Osteoblast (primary cell): ENCODE measurements around the gene PLEKHA6. TPM values are rescaled to one million over a fixed set of nuclear protein-coding genes. Genes with fewer than 3 reads are reported as not detected.
"Not testable (repeated sequence)": the region's sequence is repeated elsewhere in the genome, so short reads cannot be mapped to it uniquely, and the experiment has no call there.

ENCODE experiments used
- DNase-seq: peaks from one replicate; pipeline ENCODE4 v3.0.0; 2011; ENCODE audit warnings: low spot score, mixed read lengths; ENCODE audit not compliant: insufficient read length; ENCODE audit errors: missing footprints
- H2AFZ ChIP-seq: 2 replicates; pipeline ENCODE4 v1.6.0; 2011; ENCODE audit warnings: mild to moderate bottlenecking, low read length
- H3K27ac ChIP-seq: 2 replicates; pipeline ENCODE4 v1.5.1; 2011; ENCODE audit warnings: mild to moderate bottlenecking, low read depth, low read length, moderate library complexity
- H3K27me3 ChIP-seq: 2 replicates; pipeline ENCODE4 v1.6.0; 2012; ENCODE audit warnings: mild to moderate bottlenecking, control low read depth, inconsistent platforms, low read length, moderate library complexity; ENCODE audit not compliant: insufficient read depth
- H3K36me3 ChIP-seq: 2 replicates; pipeline ENCODE4 v1.5.1; 2011; ENCODE audit warnings: mild to moderate bottlenecking, low read length, control low read depth, moderate library complexity; ENCODE audit not compliant: insufficient read depth
- H3K4me1 ChIP-seq: 2 replicates; pipeline ENCODE4 v1.5.1; 2011; ENCODE audit warnings: mild to moderate bottlenecking, low read length, control low read depth, moderate library complexity; ENCODE audit not compliant: insufficient read depth
- H3K4me2 ChIP-seq: 2 replicates; pipeline ENCODE4 v1.6.0; 2011; ENCODE audit warnings: mild to moderate bottlenecking, low read length; ENCODE audit not compliant: insufficient read depth
- H3K4me3 ChIP-seq: fragments of 200-600 bp; sonication (generic); 3 replicates; pipeline ENCODE4 v1.5.1; 2012; ENCODE audit warnings: mild to moderate bottlenecking, low read length, inconsistent platforms; ENCODE audit not compliant: insufficient read depth
- H3K79me2 ChIP-seq: 2 replicates; pipeline ENCODE4 v1.6.0; 2012; ENCODE audit warnings: mild to moderate bottlenecking, low read length, control low read depth, inconsistent platforms; ENCODE audit not compliant: insufficient read depth
- H3K9me3 ChIP-seq: 2 replicates; pipeline ENCODE4 v1.5.1; 2011; ENCODE audit warnings: low read depth, low read length, control low read depth
- H4K20me1 ChIP-seq: 2 replicates; pipeline ENCODE4 v1.6.0; 2012; ENCODE audit warnings: mild to moderate bottlenecking, low read length, control low read depth; ENCODE audit not compliant: insufficient read depth
- total RNA-seq: library from RNA; depleted of rRNA; stranded (reverse); fragments of >200 nt; gene quantifications from 2 replicates; pipeline ENCODE4 v1.2.3, GENCODE V29; 2012
- TF ChIP-seq, protein P1 (sequence below): IDR thresholded peaks from 2 replicates; pipeline ENCODE4 v1.5.1; 2011; ENCODE audit warnings: mild to moderate bottlenecking, low read depth, low read length, moderate library complexity; ENCODE audit errors: extremely low read depth

Gene PLEKHA6
- total RNA-seq, 1 donor, result 0.36 TPM

DNA sequence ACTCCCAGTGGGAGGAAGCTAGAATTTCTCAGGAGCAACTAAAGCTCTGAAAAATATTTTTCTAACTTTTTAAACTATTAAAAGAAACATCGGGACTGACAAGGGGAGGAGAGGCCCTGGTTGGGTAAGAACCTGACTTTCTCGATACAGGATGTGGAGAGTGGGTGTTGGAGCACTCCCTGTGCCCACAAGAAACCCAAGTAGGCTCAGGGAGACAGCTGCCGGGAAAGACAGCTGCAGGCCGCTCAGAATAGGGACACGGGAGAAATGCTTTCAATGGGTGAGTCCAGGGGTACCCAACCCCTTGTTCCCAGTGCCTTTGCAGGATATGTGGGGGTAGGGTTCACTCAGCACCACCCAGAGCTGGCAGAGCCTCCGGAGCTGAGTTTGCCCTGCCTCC lies 43.6 kb downstream of the PLEKHA6 start:
- Histone ChIP-seq H3K9me3 (no peaks in the 10 kb centered on the region), H4K20me1 (no peaks in the 10 kb centered on the region), H3K4me3 (no peak overlapping the region), H2AFZ (no peak overlapping the region), H3K4me2 (no peak overlapping the region), H3K27ac (no peak overlapping the region), H3K36me3 (no peaks in the 10 kb centered on the region), H3K27me3 (peaks cover 22% of the 10 kb centered on the region), H3K4me1 (peaks cover 21% of the 10 kb centered on the region), H3K79me2 (no peaks in the 10 kb centered on the region)
- TF ChIP-seq, protein P1, sequence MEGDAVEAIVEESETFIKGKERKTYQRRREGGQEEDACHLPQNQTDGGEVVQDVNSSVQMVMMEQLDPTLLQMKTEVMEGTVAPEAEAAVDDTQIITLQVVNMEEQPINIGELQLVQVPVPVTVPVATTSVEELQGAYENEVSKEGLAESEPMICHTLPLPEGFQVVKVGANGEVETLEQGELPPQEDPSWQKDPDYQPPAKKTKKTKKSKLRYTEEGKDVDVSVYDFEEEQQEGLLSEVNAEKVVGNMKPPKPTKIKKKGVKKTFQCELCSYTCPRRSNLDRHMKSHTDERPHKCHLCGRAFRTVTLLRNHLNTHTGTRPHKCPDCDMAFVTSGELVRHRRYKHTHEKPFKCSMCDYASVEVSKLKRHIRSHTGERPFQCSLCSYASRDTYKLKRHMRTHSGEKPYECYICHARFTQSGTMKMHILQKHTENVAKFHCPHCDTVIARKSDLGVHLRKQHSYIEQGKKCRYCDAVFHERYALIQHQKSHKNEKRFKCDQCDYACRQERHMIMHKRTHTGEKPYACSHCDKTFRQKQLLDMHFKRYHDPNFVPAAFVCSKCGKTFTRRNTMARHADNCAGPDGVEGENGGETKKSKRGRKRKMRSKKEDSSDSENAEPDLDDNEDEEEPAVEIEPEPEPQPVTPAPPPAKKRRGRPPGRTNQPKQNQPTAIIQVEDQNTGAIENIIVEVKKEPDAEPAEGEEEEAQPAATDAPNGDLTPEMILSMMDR, result no peak
- DNase-seq, result no peak

GRCh38 chr1:204314893-204315658 lies 44.7 kb downstream of the PLEKHA6 start:
- Histone ChIP-seq H3K4me1 (peaks cover 12% of the 10 kb centered on the region), H3K27me3 (peaks cover 30% of the 10 kb centered on the region), H3K4me2 (no peak overlapping the region), H4K20me1 (no peaks in the 10 kb centered on the region), H3K4me3 (no peak overlapping the region), H2AFZ (no peak overlapping the region), H3K9me3 (no peaks in the 10 kb centered on the region), H3K27ac (no peak overlapping the region), H3K36me3 (no peaks in the 10 kb centered on the region), H3K79me2 (no peaks in the 10 kb centered on the region)
- TF ChIP-seq, protein P1, result no peak
- no peak for DNase-seq

GRCh38 chr1:204314171-204314892 lies 45.4 kb downstream of the PLEKHA6 start:
- no peak overlapping the region for H3K4me2 ChIP-seq
- H3K4me3 ChIP-seq, result no peak overlapping the region
- peaks cover 4% of the 10 kb centered on the region for H3K4me1 ChIP-seq
- no peak overlapping the region for H3K27ac ChIP-seq
- H3K27me3 ChIP-seq, result peaks cover 32% of the 10 kb centered on the region
- H2AFZ ChIP-seq, result no peak overlapping the region
- H3K36me3 ChIP-seq, result no peaks in the 10 kb centered on the region
- no peaks in the 10 kb centered on the region for H3K9me3 ChIP-seq
- H4K20me1 ChIP-seq, result no peaks in the 10 kb centered on the region
- no peaks in the 10 kb centered on the region for H3K79me2 ChIP-seq
- DNase-seq, result no peak
- TF ChIP-seq, protein P1, result no peak

- no peak overlapping the region for H2AFZ ChIP-seq
- no peaks in the 10 kb centered on the region for H3K4me1 ChIP-seq
- H3K27me3 ChIP-seq, result peaks cover 32% of the 10 kb centered on the region
- H4K20me1 ChIP-seq, result no peaks in the 10 kb centered on the region
- no peaks in the 10 kb centered on the region for H3K9me3 ChIP-seq
- TF ChIP-seq, protein P1, result no peak
- no peak for DNase-seq
- H3K4me2 ChIP-seq, result no peak overlapping the region
- H3K4me3 ChIP-seq, result no peak overlapping the region
- H3K79me2 ChIP-seq, result no peaks in the 10 kb centered on the region
- no peak overlapping the region for H3K27ac ChIP-seq
- H3K36me3 ChIP-seq, result no peaks in the 10 kb centered on the region
Measured at GRCh38 chr1:204313675-204314074, 46.1 kb downstream of the PLEKHA6 start.

DNA sequence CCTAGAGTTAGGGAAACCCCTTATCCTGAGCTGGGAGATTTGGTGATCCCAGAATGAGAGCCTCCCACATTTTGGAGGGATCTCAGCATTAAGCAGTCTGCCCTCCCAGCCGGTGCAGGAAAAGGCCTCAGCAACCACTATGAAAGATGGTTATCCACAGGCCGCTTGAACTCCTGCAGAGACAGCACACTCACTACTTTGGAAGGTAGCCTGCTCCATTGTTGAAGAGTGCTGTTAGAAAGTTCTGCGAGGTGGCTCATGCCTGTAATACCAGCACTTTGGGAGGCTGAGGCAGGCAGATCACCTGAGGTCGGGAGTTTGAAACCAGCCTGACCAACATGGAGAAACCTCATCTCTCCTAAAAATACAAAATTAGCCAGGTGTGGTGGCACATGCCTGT lies 48.8 kb downstream of the PLEKHA6 start:
- not testable (repeated sequence) for H3K27ac ChIP-seq, DNase-seq, H3K9me3 ChIP-seq, H2AFZ ChIP-seq, H3K79me2 ChIP-seq, H3K4me3 ChIP-seq, H3K36me3 ChIP-seq, H3K4me2 ChIP-seq, H4K20me1 ChIP-seq, H3K4me1 ChIP-seq
- H3K27me3 ChIP-seq, result peaks cover 54% of the 10 kb centered on the region
